ENCODE data around the gene ABCC3. TPM values are rescaled to one million over a fixed set of nuclear protein-coding genes. Genes with fewer than 3 reads are reported as not detected.

Gene ABCC3
- total RNA-seq, 3 donors from 2014 or later, result 6.1 to 122 (median 81.0) TPM

GRCh38 chr17:50661348-50661747 lies 26.7 kb downstream of the ABCC3 start:
- no peaks in the 10 kb centered on the region for H3K9me3 ChIP-seq
- intact Hi-C loops (cut with DNase I; ENCODE audit: low total_unique reads), result no loop called here
- no peak for DNase-seq (ENCODE audit: low spot score in 2 of 2)
- peaks cover 10 to 20% of the 10 kb centered on the region in 2 donors for H3K4me1 ChIP-seq
- no peak for TF ChIP-seq POLR2A (IDR thresholded peaks at IDR 0.05)
- TF ChIP-seq CTCF (IDR thresholded peaks at IDR 0.05), result no peak
- no peak for TF ChIP-seq POLR2AphosphoS5 (IDR thresholded peaks at IDR 0.05)
- no peaks in the 10 kb centered on the region for H3K27me3 ChIP-seq
- no peak overlapping the region for H3K4me3 ChIP-seq
- H3K36me3 ChIP-seq, result no peaks in the 10 kb centered on the region
- peak overlapping the region; percentile 77 to 83 for H3K27ac ChIP-seq

- intact Hi-C loops (cut with DNase I; ENCODE audit: low total_unique reads), result no loop called here
- Histone ChIP-seq H3K4me1 (peaks cover 10 to 20% of the 10 kb centered on the region in 2 donors), H3K36me3 (no peaks in the 10 kb centered on the region), H3K4me3 (no peak overlapping the region), H3K27ac (peak overlapping the region; percentile 77 to 83), H3K27me3 (no peaks in the 10 kb centered on the region), H3K9me3 (no peaks in the 10 kb centered on the region)
- DNase-seq (ENCODE audit: low spot score in 2 of 2), result peak; percentile 63 to 74
- TF ChIP-seq CTCF (IDR thresholded peaks at IDR 0.05), result no peak
- peak in 2 of 3 donors; percentile 38 to 49 for TF ChIP-seq POLR2AphosphoS5 (IDR thresholded peaks at IDR 0.05)
- TF ChIP-seq POLR2A (IDR thresholded peaks at IDR 0.05), result no peak
These were observed 27.2 kb downstream of the ABCC3 start for GRCh38 chr17:50661795-50662391.

GRCh38 chr17:50662632-50663225 lies 28.0 kb downstream of the ABCC3 start:
- Histone ChIP-seq H3K27me3 (no peaks in the 10 kb centered on the region), H3K4me3 (no peak overlapping the region), H3K36me3 (no peaks in the 10 kb centered on the region), H3K9me3 (no peaks in the 10 kb centered on the region), H3K27ac (no peak overlapping the region), H3K4me1 (peaks cover 10 to 20% of the 10 kb centered on the region in 2 donors)
- intact Hi-C loops (cut with DNase I; ENCODE audit: low total_unique reads), result no loop called here
- no peak for DNase-seq (ENCODE audit: low spot score in 2 of 2)
- TF ChIP-seq POLR2AphosphoS5 (IDR thresholded peaks at IDR 0.05) (no peak), CTCF (IDR thresholded peaks at IDR 0.05) (no peak), POLR2A (IDR thresholded peaks at IDR 0.05) (no peak)

- Histone ChIP-seq H3K4me3 (no peak overlapping the region), H3K27me3 (no peaks in the 10 kb centered on the region), H3K9me3 (no peaks in the 10 kb centered on the region), H3K4me1 (peaks cover 10 to 20% of the 10 kb centered on the region in 2 donors), H3K27ac (no peak overlapping the region), H3K36me3 (no peaks in the 10 kb centered on the region)
- intact Hi-C loops (cut with DNase I; ENCODE audit: low total_unique reads), result no loop called here
- no peak for DNase-seq (ENCODE audit: low spot score in 2 of 2)
- no peak for TF ChIP-seq POLR2AphosphoS5 (IDR thresholded peaks at IDR 0.05)
- TF ChIP-seq CTCF (IDR thresholded peaks at IDR 0.05), result no peak
- no peak for TF ChIP-seq POLR2A (IDR thresholded peaks at IDR 0.05)
These were observed 29.2 kb downstream of the ABCC3 start for GRCh38 chr17:50663812-50664374.

- no peak for DNase-seq (ENCODE audit: low spot score in 2 of 2)
- H3K36me3 ChIP-seq, result no peaks in the 10 kb centered on the region
- intact Hi-C loops (cut with DNase I; ENCODE audit: low total_unique reads), result no loop called here
These were observed 30.2 kb downstream of the ABCC3 start for GRCh38 chr17:50664788-50665458.

More at GRCh38 chr17:50664788-50665458, 30.2 kb downstream of the ABCC3 start:
- Histone ChIP-seq H3K9me3 (no peaks in the 10 kb centered on the region), H3K4me3 (no peak overlapping the region), H3K27me3 (no peaks in the 10 kb centered on the region), H3K27ac (no peak overlapping the region), H3K4me1 (peaks cover 8 to 18% of the 10 kb centered on the region in 2 donors)
- TF ChIP-seq CTCF (IDR thresholded peaks at IDR 0.05), result no peak
- no peak for TF ChIP-seq POLR2AphosphoS5 (IDR thresholded peaks at IDR 0.05)
- TF ChIP-seq POLR2A (IDR thresholded peaks at IDR 0.05), result no peak

Data from breast epithelium (tissue), 4 donors.